ENCODE data around the gene HSF2BP. TPM values are rescaled to one million over a fixed set of nuclear protein-coding genes. Genes with fewer than 3 reads are reported as not detected.
"Not testable (repeated sequence)": the region's sequence is repeated elsewhere in the genome, so short reads cannot be mapped to it uniquely, and the experiment has no call there.

HSF2BP gene
- total RNA-seq, 1 donor from 2014 or later, result 0.50 TPM

GRCh38 chr21:43652616-43653015, 6.7 kb downstream of the HSF2BP start:
- intact Hi-C loops (cut with micrococcal nuclease), result no loop called here

DNA sequence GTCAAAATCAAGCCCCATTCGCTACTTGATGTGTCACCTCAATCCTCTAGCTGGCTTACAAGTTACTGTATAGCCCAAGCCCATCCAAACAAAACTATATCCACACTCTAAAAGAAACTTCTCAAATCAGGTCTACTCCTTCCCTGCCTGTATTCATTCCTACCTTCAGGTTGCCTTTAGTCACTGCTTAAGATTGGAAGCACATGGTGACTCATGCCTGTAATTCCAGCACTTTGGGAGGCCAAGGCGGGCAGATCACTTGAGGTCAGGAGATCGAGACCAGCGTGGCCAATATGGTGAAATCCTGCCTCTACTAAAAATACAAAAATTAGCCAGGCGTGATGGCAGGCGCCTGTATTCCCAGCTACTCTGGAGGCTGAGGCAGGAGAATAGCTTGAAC, 7.4 kb downstream of the HSF2BP start:
- intact Hi-C loops (cut with micrococcal nuclease), result not testable (repeated sequence)

- intact Hi-C loops (cut with micrococcal nuclease), result loop anchor here (5.0 kb wide), 1 partner anchor 36 kb away; no protein-coding TSS in a partner anchor
These were observed 11.1 kb downstream of the HSF2BP start for GRCh38 chr21:43648171-43648570.

DNA sequence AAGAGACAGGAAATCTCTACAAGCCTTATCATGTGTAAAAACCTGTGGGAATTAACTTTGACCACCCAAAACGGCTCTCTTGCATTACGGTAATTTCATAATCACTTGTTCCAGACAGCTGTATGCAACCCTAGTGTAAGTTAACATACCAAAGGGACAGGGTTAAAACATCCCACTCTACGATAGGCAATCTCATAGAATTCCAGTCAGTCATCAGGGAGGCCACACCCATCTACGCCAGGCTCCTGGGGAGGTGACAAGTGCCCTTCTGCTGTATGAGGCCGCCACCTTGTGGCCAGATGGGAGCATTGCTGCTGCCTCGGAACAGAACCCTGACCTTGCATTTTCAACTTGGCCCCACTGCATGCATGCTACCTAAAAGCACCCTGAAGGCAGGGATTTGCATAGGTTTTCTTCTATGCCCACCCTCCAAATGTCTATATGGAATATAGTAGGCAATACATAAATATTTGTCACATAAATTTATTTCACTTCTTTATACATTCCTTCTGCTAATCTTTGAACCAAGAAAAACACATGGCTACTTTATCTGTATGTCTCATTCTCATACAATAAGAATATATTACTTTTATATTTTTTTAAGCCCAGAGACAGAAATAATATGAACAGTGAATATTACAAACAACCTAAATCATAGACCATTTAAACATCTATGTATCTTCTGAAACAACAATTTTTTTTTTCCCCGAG, 12.6 kb downstream of the HSF2BP start:
- intact Hi-C loops (cut with micrococcal nuclease), result loop anchor here (2.0 to 5.0 kb wide), 2 partner anchors 34 to 722 kb away; partner anchors contain the start of gene ERVH48-1

GRCh38 chr21:43645976-43646375, 13.3 kb downstream of the HSF2BP start:
- intact Hi-C loops (cut with micrococcal nuclease), result loop anchor here (2.0 to 5.0 kb wide), 2 partner anchors 34 to 721 kb away; partner anchors contain the start of gene ERVH48-1

- intact Hi-C loops (cut with micrococcal nuclease), result loop anchor here (5.0 kb wide), 1 partner anchor 33 kb away; no protein-coding TSS in a partner anchor
These were observed 14.0 kb downstream of the HSF2BP start for GRCh38 chr21:43645136-43645891.

DNA sequence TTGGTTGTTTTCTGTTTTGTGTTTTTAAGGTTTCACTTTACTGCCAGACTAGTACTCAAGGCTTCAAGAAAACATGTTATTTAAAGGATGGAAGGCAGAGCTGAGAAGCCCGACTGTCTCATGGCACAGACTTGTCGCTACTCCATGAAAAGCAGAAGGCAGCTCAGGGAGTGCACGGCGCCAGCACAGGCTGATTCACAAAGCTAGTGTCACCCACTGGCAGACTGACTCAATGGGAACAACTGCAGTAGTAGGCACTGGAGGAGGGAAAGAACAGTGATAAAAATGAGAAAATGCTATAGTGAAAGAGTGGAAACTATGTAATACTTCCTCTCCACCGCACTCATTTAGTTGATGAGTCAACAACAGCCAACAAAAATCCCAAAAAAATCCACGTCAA, 14.7 kb downstream of the HSF2BP start:
- intact Hi-C loops (cut with micrococcal nuclease), result loop anchor here (5.0 kb wide), 1 partner anchor 32 kb away; no protein-coding TSS in a partner anchor

GRCh38 chr21:43644071-43644470, 15.2 kb downstream of the HSF2BP start:
- intact Hi-C loops (cut with micrococcal nuclease), result no loop called here

GRCh38 chr21:43643193-43643592, 16.1 kb downstream of the HSF2BP start:
- intact Hi-C loops (cut with micrococcal nuclease), result no loop called here

DNA sequence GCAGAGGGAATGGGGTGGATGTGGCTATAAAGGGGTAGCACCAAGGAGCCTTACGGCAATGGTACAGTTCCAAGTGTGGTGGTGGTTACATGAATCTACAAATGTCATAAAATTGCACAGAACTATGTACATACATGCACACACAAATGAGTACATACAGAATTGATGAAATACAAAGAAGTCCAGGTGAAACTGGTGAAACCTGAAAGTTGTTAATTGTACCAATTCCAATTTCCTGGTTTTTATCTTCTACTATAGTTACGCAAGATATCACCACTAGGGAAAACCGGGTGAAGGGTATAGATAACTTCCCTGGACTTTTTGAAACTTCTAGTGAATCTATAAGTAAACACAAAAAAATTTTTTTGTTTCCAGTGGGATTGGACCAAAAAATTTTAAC, 18.9 kb downstream of the HSF2BP start:
- intact Hi-C loops (cut with micrococcal nuclease), result no loop called here

GRCh38 chr21:43639470-43640353, 19.6 kb downstream of the HSF2BP start:
- intact Hi-C loops (cut with micrococcal nuclease), result no loop called here

DNA sequence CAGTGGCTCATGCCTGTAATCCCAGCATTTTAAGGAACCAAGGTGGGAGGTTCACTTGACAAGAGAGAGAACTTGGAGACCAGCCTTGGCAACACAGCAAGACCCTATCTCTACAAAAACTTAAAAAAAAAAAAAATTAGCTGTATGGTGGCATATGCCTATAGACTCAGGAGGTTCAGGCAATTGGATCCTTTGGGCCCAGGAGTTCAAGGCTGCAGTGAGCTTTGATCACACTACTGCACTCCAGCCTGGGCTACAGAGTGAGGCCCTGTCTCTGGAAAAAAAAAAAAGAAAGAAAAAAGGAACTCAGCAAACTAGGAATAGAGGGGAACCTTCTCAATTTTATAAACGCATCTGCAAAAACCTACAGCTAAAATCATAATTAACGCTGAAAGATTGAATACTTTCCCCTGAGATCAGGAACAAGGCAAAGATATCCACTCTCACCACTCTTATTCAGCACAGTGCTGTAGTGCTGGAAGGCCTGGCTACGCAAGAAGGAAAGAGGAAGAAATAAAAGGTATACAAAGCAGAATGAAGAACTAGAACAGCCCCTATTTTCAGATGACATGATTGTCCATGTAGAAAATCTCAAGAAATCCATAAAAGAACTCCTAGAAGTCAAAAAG, 21.6 kb downstream of the HSF2BP start:
- intact Hi-C loops (cut with micrococcal nuclease), result no loop called here

GRCh38 chr21:43635436-43635835, 23.9 kb downstream of the HSF2BP start:
- intact Hi-C loops (cut with micrococcal nuclease), result no loop called here

DNA sequence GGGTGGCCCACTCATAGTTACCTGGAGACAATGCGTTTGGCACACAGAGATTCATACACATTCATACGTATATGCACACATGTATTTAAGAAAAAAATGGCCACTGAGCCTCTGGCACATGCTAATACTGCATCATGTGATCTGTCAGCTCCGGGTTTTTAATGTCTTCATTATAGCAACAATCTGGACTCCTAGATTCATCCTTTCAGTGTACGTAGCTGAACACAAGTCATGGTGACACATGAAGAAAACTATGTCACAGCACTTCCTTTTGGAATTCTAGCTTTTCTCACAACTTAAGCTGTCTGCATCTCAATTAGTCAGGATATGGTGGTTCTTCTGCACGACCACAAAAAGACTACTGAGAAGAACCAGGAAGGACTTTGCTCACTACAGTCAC, 24.7 kb downstream of the HSF2BP start:
- intact Hi-C loops (cut with micrococcal nuclease), result no loop called here

DNA sequence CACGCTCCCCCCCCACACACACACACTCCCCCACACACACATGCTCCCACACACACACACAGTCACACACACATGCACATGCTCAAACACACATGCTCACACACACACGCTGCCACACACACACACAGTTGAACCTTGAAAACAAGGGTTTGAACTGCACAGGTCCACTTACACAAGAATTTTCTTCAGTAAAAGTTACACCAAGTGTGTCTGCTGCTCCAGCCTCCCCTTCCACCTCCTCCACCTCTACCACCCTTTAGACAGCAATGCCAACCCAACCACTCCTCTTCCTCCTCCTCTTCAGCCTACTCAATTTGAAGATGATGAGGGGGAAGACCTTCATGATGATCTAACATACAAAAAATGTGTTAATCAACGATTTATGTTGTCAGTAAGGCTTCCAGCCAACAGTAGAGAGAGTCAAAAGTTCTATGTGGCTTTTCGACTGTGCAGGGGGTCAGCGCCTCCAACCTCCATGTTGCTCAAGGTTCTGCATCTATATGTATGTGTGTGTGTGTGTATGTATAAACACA, 26.8 kb downstream of the HSF2BP start:
- intact Hi-C loops (cut with micrococcal nuclease), result no loop called here

GRCh38 chr21:43631411-43632107, 27.7 kb downstream of the HSF2BP start:
- intact Hi-C loops (cut with micrococcal nuclease), result no loop called here

- intact Hi-C loops (cut with micrococcal nuclease), result no loop called here
These were observed 31.8 kb downstream of the HSF2BP start for GRCh38 chr21:43627527-43627926.

- intact Hi-C loops (cut with micrococcal nuclease), result no loop called here
These were observed 32.9 kb downstream of the HSF2BP start for GRCh38 chr21:43626390-43626789.

GRCh38 chr21:43624339-43624738, 34.9 kb downstream of the HSF2BP start:
- intact Hi-C loops (cut with micrococcal nuclease), result no loop called here

DNA sequence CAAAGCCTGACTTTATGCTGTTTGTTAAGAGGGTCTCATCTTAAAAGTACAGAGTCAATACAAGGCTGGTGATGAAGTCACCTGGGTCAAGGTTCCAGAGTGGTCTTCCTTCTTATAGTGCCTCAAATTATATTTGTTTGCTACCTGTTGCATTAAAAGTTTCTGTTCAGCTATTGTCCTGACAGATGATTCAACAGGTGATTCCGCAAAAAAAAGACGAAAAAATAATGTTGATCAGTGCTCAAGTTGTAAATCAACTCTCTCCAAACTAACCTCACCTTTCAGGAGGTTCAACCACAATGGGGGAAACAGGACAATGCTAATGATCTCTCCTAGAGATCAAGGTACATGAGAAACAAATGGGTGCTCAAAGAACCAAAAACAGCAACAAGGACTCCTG, 35.7 kb downstream of the HSF2BP start:
- intact Hi-C loops (cut with micrococcal nuclease), result no loop called here

All from T-helper 2 cell treated with Interferon-gamma antibody and Interleukin-4, amounts not matched to agents 100 ng/mL and 5 ng/mL, for 36 hours (primary cell).